B cell (primary cell): Measurements from ENCODE around the gene CDK5RAP1. TPM values are rescaled to one million over a fixed set of nuclear protein-coding genes. Genes with fewer than 3 reads are reported as not detected.

Source experiments
- ATAC-seq: fragments of 200-7000 bp; cut with Tn5 transposase; one replicate; pipeline ENCODE4 v1.10.0; 2021; ENCODE audit warnings: low read depth, mild to moderate bottlenecking, moderate number of reproducible peaks, moderate library complexity
- CTCF ChIA-PET: fragments of 350-600 bp; sonication (Branson Sonifier 250); formaldehyde crosslinking; loops from one replicate; lab custom pipeline; 2021; ENCODE audit warnings: antibody characterized with exemption, inconsistent platforms; lab: Charles Lee
- POLR2A ChIA-PET: fragments of 350-600 bp; sonication (Branson Sonifier 250); formaldehyde crosslinking; loops from one replicate; lab custom pipeline; 2021; ENCODE audit warnings: antibody characterized with exemption; lab: Charles Lee
- DNase-seq: peaks from one replicate; pipeline ENCODE4 v3.0.0; 2013
- H2AFZ ChIP-seq: 2 replicates; pipeline ENCODE4 v1.6.1; 2012; ENCODE audit warnings: mild to moderate bottlenecking, low read depth, low read length; ENCODE audit not compliant: insufficient read depth, poor library complexity, severe bottlenecking
- H3K27ac ChIP-seq, 2 donors: 1 replicate in 1 of 2; 2 replicates in 1 of 2; pipeline ENCODE4 v1.5.1; 2012 to 2013; ENCODE audit warnings: low read length in 2 of 2, mild to moderate bottlenecking in 2 of 2, moderate library complexity in 1 of 2
- H3K27me3 ChIP-seq, 4 experiments: fragments of 200-600 bp in 1 of 4; sonication (generic) in 1 of 4; replicated peaks in 1 of 4; 1 replicate in 2 of 4; 2 replicates in 2 of 4; pipeline versions ENCODE4 v1.6.1 to v1.7.0; 2013 to 2016; ENCODE audit warnings: low read length in 3 of 4, mild to moderate bottlenecking in 2 of 4, mixed read lengths in 1 of 4, moderate library complexity in 1 of 4; ENCODE audit not compliant: insufficient read depth in 4 of 4, control insufficient read depth in 3 of 4; ENCODE audit errors: control extremely low read depth in 1 of 4
- H3K36me3 ChIP-seq, 2 experiments: replicated peaks in 1 of 2; 1 replicate in 1 of 2; 2 replicates in 1 of 2; pipeline versions ENCODE4 v1.6.1 to v1.7.1; 2013; ENCODE audit warnings: low read length in 1 of 2; ENCODE audit not compliant: insufficient read depth in 2 of 2, control insufficient read depth in 1 of 2; ENCODE audit errors: control extremely low read depth in 1 of 2, extremely low read depth in 1 of 2
- H3K4me1 ChIP-seq, 2 donors: fragments of 200-600 bp in 1 of 2; sonication (generic) in 1 of 2; 1 replicate in 1 of 2; 2 replicates in 1 of 2; pipeline versions ENCODE4 v1.5.1 to v1.6.1; 2013 to 2017; ENCODE audit warnings: low read length in 2 of 2; ENCODE audit not compliant: control insufficient read depth in 2 of 2, insufficient read depth in 2 of 2
- H3K4me2 ChIP-seq: replicated peaks from 2 replicates; pipeline ENCODE3; 2012; ENCODE audit warnings: mild to moderate bottlenecking, low read depth, low read length; ENCODE audit not compliant: poor library complexity, severe bottlenecking
- H3K4me3 ChIP-seq, 5 experiments: fragments of 200-600 bp in 1 of 5; sonication (generic) in 1 of 5; 1 replicate in 3 of 5; 2 replicates in 2 of 5; pipeline versions ENCODE4 v1.5.1 to v1.7.0; 2011 to 2016; ENCODE audit warnings: low read length in 4 of 5, mild to moderate bottlenecking in 4 of 5, low read depth in 2 of 5, control low read depth in 1 of 5, moderate library complexity in 1 of 5; ENCODE audit not compliant: insufficient read depth in 1 of 5; ENCODE audit errors: control extremely low read depth in 1 of 5, extremely low read depth in 1 of 5
- H3K79me2 ChIP-seq: fragments of 200-600 bp; sonication (generic); one replicate; pipeline ENCODE4 v1.6.0; 2016; ENCODE audit warnings: low read length; ENCODE audit not compliant: control insufficient read depth, insufficient read depth
- H3K9ac ChIP-seq: fragments of 200-600 bp; sonication (generic); 2 replicates; pipeline ENCODE4 v1.6.1; 2017; ENCODE audit warnings: mild to moderate bottlenecking, low read length, moderate library complexity
- H3K9me3 ChIP-seq, 3 donors: one replicate each; pipeline versions ENCODE4 v1.6.1 to v1.7.1; 2013; ENCODE audit warnings: low read length in 2 of 3; ENCODE audit not compliant: control insufficient read depth in 2 of 3, insufficient read depth in 1 of 3; ENCODE audit errors: control extremely low read depth in 1 of 3
- H4K20me1 ChIP-seq: 2 replicates; pipeline ENCODE4 v1.6.0; 2012; ENCODE audit warnings: mild to moderate bottlenecking, low read length; ENCODE audit not compliant: insufficient read depth, control insufficient read depth, poor library complexity, severe bottlenecking
- H3K27ac Mint-ChIP-seq: one replicate; pipeline ENCODE4 v1.8.0; 2021; ENCODE audit warnings: mixed read lengths
- H3K27me3 Mint-ChIP-seq: one replicate; pipeline ENCODE4 v1.8.0; 2021; ENCODE audit warnings: mixed read lengths
- H3K4me1 Mint-ChIP-seq: one replicate; pipeline ENCODE4 v1.8.0; 2021; ENCODE audit warnings: mixed read lengths
- H3K4me3 Mint-ChIP-seq: one replicate; pipeline ENCODE4 v1.8.0; 2021; ENCODE audit warnings: mixed read lengths
- H3K9me3 Mint-ChIP-seq: one replicate; pipeline ENCODE4 v1.8.0; 2022; ENCODE audit warnings: mixed read lengths; ENCODE audit not compliant: insufficient read depth
- EZH2 ChIP-seq: IDR thresholded peaks from 2 replicates; pipeline ENCODE4 v1.6.1; 2012; ENCODE audit warnings: borderline replicate concordance, low read depth, mild to moderate bottlenecking, moderate library complexity, low read length; ENCODE audit not compliant: insufficient read depth, poor library complexity, severe bottlenecking
- whole genome bisulfite sequencing: methylation state at CpG from one replicate; pipeline ENCODE4 v1.1.5; 2013; ENCODE audit warnings: missing lambda C conversion rate; ENCODE audit not compliant: insufficient coverage; 5-methylcytosine and 5-hydroxymethylcytosine counted together
- intact Hi-C: fragments of 100-400 bp; cut with micrococcal nuclease; formaldehyde crosslinking; loops from one replicate; pipeline ENCODE4 v1.10.0; 2022
- polyA plus RNA-seq: library from polyadenylated mRNA; depleted of rRNA; stranded (reverse); fragments of >200 nt; gene quantifications from 2 replicates; pipeline ENCODE4 v1.2.3, GENCODE V29; 2012
- total RNA-seq, 2 donors: library from RNA; stranded (reverse); fragments of 120-200 nt in 1 of 2; gene quantifications; 1 replicate in 1 of 2; 2 replicates in 1 of 2; pipeline versions ENCODE4 v1.2.3 to v1.2.4, GENCODE V29; 2013 to 2022
- TF ChIP-seq, protein P1 (sequence below): fragments of 200-600 bp; IDR thresholded peaks from one replicate; pipeline ENCODE4 v1.8.0; 2022; ENCODE audit warnings: antibody characterized with exemption, mild to moderate bottlenecking

Gene CDK5RAP1
- total and polyA plus RNA-seq, 2 donors (not counting 1 experiment from before 2014, with no cell fraction given): 50.4 to 60.5 TPM

DNA sequence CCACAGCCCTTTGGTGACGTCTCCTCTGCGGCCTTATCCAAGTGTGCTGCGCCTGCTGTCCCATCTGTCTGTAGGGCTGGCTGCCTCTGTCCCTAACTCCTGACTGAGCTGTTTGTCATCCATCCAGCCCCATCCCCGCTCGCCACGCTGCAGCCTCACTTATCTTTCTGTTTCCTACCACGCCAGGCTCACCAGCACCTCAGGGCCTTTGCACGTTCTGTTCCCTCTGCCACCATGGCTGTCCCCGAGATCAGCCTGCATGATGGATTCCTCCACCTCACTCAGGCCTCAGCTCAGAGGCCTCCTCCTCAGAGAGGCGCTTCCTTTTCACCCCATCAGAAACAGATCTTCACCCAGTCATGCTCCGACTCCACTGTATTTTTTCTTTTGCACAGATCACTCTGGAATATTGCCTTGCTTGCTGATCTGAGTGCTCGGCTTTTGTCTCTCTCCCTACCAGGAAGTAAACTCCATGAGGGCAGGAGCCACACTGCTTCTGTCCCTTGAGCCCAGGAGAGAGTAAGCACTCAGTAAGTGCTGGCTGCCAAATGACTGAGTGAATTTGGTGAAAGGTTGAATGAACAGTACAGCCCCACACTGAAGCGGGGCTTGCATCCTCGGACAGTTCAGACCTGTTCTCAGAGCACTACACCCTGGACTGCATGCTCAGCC, 83.8 kb downstream of the CDK5RAP1 start:
- intact Hi-C loops: no loop called here
- peaks cover 0 to 5% of the 10 kb centered on the region in 2 donors for H3K4me1 ChIP-seq
- H3K4me3 Mint-ChIP-seq: no peak overlapping the region
- no peak overlapping the region for H3K27ac Mint-ChIP-seq
- H3K9me3 ChIP-seq: no peaks in the 10 kb centered on the region
- H3K27me3 ChIP-seq: peaks cover 0 to 10% (median 2%) of the 10 kb centered on the region in 4 experiments
- H3K36me3 ChIP-seq: no peaks in the 10 kb centered on the region
- no peak overlapping the region for H2AFZ ChIP-seq
- DNase-seq (no peak), ATAC-seq (no peak)
- no peaks in the 10 kb centered on the region for H4K20me1 ChIP-seq
- no peak overlapping the region for H3K9ac ChIP-seq
- no peak for TF ChIP-seq EZH2
- TF ChIP-seq, protein P1, sequence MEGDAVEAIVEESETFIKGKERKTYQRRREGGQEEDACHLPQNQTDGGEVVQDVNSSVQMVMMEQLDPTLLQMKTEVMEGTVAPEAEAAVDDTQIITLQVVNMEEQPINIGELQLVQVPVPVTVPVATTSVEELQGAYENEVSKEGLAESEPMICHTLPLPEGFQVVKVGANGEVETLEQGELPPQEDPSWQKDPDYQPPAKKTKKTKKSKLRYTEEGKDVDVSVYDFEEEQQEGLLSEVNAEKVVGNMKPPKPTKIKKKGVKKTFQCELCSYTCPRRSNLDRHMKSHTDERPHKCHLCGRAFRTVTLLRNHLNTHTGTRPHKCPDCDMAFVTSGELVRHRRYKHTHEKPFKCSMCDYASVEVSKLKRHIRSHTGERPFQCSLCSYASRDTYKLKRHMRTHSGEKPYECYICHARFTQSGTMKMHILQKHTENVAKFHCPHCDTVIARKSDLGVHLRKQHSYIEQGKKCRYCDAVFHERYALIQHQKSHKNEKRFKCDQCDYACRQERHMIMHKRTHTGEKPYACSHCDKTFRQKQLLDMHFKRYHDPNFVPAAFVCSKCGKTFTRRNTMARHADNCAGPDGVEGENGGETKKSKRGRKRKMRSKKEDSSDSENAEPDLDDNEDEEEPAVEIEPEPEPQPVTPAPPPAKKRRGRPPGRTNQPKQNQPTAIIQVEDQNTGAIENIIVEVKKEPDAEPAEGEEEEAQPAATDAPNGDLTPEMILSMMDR: no peak
- H3K4me2 ChIP-seq: no peak overlapping the region
- CTCF ChIA-PET: no interaction called here
- no peak overlapping the region for H3K4me3 ChIP-seq
- no peaks in the 10 kb centered on the region for H3K79me2 ChIP-seq
- H3K4me1 Mint-ChIP-seq: no peaks in the 10 kb centered on the region
- WGBS: 92% methylated on average over 13 of the region's 14 CpGs
- H3K27ac ChIP-seq: no peak overlapping the region
- no peaks in the 10 kb centered on the region for H3K9me3 Mint-ChIP-seq
- POLR2A ChIA-PET: no interaction called here
- peaks cover 29% of the 10 kb centered on the region for H3K27me3 Mint-ChIP-seq

DNA sequence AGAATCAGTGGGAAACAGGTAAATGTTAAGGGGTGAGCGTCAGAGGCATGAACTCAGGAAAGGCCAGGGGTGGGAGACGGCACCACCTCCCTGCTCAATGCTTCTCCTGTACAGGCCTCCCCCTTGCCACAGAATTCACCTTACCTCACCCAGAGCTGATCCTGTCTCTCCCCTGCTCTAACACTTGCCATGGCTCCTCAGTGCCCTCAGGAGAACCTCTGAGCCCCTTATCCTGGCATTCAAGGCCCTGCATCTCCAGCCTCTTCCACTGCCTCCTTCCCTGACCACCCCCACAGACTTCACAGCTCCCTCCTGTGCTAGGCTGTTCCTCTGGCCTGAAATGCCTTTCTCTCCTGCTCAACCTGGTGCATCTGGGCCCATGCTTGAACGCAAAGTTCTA, 84.4 kb downstream of the CDK5RAP1 start:
- intact Hi-C loops: no loop called here
- 88% methylated on average over 2 of the region's 3 CpGs for WGBS

More for the DNA sequence above, 84.4 kb downstream of the CDK5RAP1 start:
- no peak overlapping the region for H3K9ac ChIP-seq
- no peaks in the 10 kb centered on the region for H3K4me1 Mint-ChIP-seq
- no peaks in the 10 kb centered on the region for H4K20me1 ChIP-seq
- no peaks in the 10 kb centered on the region for H3K79me2 ChIP-seq
- TF ChIP-seq, protein P1: no peak
- TF ChIP-seq EZH2: no peak
- no peak overlapping the region for H3K4me3 Mint-ChIP-seq
- H3K27me3 ChIP-seq: peaks cover 0 to 10% (median 2%) of the 10 kb centered on the region in 4 experiments
- H3K27ac Mint-ChIP-seq: no peak overlapping the region
- H3K36me3 ChIP-seq: no peaks in the 10 kb centered on the region
- ChIA-PET CTCF (no interaction called here), POLR2A (no interaction called here)
- DNase-seq: no peak
- no peaks in the 10 kb centered on the region for H3K9me3 ChIP-seq
- ATAC-seq: no peak
- no peak overlapping the region for H2AFZ ChIP-seq
- H3K4me2 ChIP-seq: no peak overlapping the region
- no peaks in the 10 kb centered on the region for H3K9me3 Mint-ChIP-seq
- H3K4me1 ChIP-seq: peaks cover 0 to 5% of the 10 kb centered on the region in 2 donors
- H3K4me3 ChIP-seq: no peak overlapping the region
- H3K27me3 Mint-ChIP-seq: peaks cover 23% of the 10 kb centered on the region
- H3K27ac ChIP-seq: no peak overlapping the region
